ENCODE measurements around the gene PSAPL1. TPM values are rescaled to one million over a fixed set of nuclear protein-coding genes. Genes with fewer than 3 reads are reported as not detected.

The PSAPL1 gene
- total RNA-seq, 5 donors from 2014 or later (not counting 1 experiment from before 2014, with no cell fraction given) = not detected

DNA sequence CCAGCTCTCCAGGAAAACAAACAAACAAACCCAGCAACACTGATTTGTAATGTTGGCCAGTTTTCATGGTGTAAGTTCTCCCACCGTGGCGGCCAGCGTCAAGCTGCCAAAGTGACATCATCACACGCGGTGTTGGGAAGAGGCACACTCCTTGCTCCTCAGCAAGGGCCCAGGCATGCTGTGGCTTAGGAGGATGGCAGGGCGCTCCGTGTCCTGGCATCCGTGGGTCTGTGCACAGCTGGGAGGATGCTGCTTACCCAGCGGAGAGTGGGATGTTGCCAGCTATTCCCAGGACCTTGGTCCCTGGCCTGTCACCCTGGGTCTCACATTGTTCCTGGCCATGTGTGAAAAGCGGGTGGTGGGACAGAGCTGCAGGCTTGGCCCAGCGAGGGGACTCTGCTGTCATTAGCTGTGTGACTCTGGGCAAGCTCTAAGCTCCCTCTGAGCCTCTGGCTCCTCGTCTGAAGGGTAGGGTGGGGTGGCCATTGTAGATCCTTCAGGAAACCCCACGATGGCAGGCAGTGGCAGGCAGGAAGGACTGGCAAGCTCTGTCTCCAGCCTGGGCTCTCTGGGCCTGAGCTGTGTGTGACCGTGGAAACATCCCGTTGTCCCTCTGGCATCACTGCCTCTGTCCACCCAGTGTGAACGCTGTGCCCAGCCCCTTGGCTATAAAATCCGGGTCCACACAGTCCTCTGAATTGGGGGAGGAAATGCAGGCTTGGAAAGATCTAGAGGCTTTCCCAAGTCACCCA, 10.8 kb downstream of the PSAPL1 start:
- CTCF ChIA-PET = interaction anchor here in 1 of 2 donors (0.6 kb wide), 1 partner anchor 388 kb away, joined by 7 read pairs; no protein-coding TSS in a partner anchor
- peak in 1 of 35 experiments; percentile 14 for DNase-seq
- POLR2A ChIA-PET = no interaction called here

DNA sequence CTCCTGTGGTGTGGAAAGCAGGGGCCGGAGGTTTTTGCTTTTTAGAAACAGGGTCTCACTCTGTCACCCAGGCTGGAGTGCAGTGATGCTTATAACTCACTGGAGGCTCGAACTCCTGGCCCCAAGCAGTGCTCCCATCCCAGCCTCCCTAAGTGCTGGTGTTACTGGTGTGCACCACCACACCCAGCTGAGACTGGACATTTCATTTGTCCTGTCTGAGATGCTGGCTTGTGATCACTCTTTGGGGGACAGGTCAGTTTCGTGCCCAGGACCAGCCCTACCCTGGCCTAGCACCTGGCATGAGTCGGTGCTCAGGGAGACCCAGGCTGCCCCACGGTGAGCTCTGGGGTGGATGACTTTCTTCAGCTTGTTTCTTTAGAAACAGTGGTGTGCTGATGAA, 11.3 kb downstream of the PSAPL1 start:
- Histone ChIP-seq H3K9me3 (no peaks in the 10 kb centered on the region), H3K27ac (ENCODE audit: low read length) (no peak overlapping the region), H3K4me1 (ENCODE audit: control insufficient read depth in 1 of 2, extremely low read depth in 1 of 2, insufficient read depth in 2 of 2, low read length in 2 of 2) (no peaks in the 10 kb centered on the region), H3K4me3 (ENCODE audit: control insufficient read depth in 1 of 2, extremely low read depth in 1 of 2, low read length in 1 of 2) (no peak overlapping the region), H3K27me3 (replicated peaks in 1 of 2; ENCODE audit: control insufficient read depth in 2 of 2, extremely low read depth in 1 of 2, insufficient read depth in 2 of 2, low read length in 1 of 2) (peaks cover 0 to 20% of the 10 kb centered on the region in 2 experiments), H3K36me3 (ENCODE audit: control insufficient read depth in 2 of 2, extremely low read depth in 1 of 2, insufficient read depth in 1 of 2, low read length in 1 of 2) (no peaks in the 10 kb centered on the region)
- Mint-ChIP-seq H3K4me3 (no peak overlapping the region), H3K9me3 (no peaks in the 10 kb centered on the region), H3K27me3 (peaks cover 5 to 8% of the 10 kb centered on the region in 2 donors), H3K36me3 (no peaks in the 10 kb centered on the region), H3K4me1 (no peaks in the 10 kb centered on the region), H3K27ac (no peak overlapping the region)
- ChIA-PET POLR2A (no interaction called here), CTCF (no interaction called here)
- ATAC-seq (replicated peaks in 1 of 4) = no peak
- WGBS (ENCODE audit: insufficient coverage) = 45% methylated on average over 2 of the region's 5 CpGs
- DNase-seq = peak in 2 of 35 experiments; percentile 1 to 14

More for the DNA sequence above, 10.8 kb downstream of the PSAPL1 start:
- H3K4me3 ChIP-seq (ENCODE audit: control insufficient read depth in 1 of 2, extremely low read depth in 1 of 2, low read length in 1 of 2) = no peak overlapping the region
- no peak overlapping the region for H3K4me3 Mint-ChIP-seq
- no peaks in the 10 kb centered on the region for H3K4me1 Mint-ChIP-seq
- H3K9me3 ChIP-seq = no peaks in the 10 kb centered on the region
- H3K9me3 Mint-ChIP-seq = no peaks in the 10 kb centered on the region
- no peak overlapping the region for H3K27ac ChIP-seq (ENCODE audit: low read length)
- no peaks in the 10 kb centered on the region for H3K4me1 ChIP-seq (ENCODE audit: control insufficient read depth in 1 of 2, extremely low read depth in 1 of 2, insufficient read depth in 2 of 2, low read length in 2 of 2)
- no peaks in the 10 kb centered on the region for H3K36me3 Mint-ChIP-seq
- H3K27me3 Mint-ChIP-seq = peaks cover 5 to 11% of the 10 kb centered on the region in 2 donors
- no peaks in the 10 kb centered on the region for H3K36me3 ChIP-seq (ENCODE audit: control insufficient read depth in 2 of 2, extremely low read depth in 1 of 2, insufficient read depth in 1 of 2, low read length in 1 of 2)
- no peak for ATAC-seq (replicated peaks in 1 of 4)
- H3K27me3 ChIP-seq (replicated peaks in 1 of 2; ENCODE audit: control insufficient read depth in 2 of 2, extremely low read depth in 1 of 2, insufficient read depth in 2 of 2, low read length in 1 of 2) = peaks cover 0 to 20% of the 10 kb centered on the region in 2 experiments
- 74% methylated on average over 16 of the region's 17 CpGs for WGBS (ENCODE audit: insufficient coverage)
- no peak overlapping the region for H3K27ac Mint-ChIP-seq

DNA sequence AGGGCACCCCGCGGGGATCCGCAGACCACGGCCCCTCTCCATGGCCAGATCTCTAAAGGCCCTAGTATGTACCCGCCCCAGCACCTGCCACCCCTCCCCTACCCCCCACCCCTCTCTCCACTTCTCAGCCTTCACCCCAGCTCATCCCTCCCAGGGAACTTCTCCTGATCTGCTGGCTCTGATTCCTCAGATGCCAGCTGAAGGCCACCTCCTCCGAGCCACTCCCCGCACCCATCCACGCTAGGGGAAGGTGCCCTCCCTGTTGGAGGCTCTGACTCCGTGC, 11.9 kb downstream of the PSAPL1 start:
- no peaks in the 10 kb centered on the region for H3K9me3 ChIP-seq
- Mint-ChIP-seq H3K36me3 (no peaks in the 10 kb centered on the region), H3K27ac (no peak overlapping the region), H3K4me1 (no peaks in the 10 kb centered on the region), H3K4me3 (no peak overlapping the region), H3K27me3 (peaks cover 5 to 8% of the 10 kb centered on the region in 2 donors), H3K9me3 (no peaks in the 10 kb centered on the region)
- ChIA-PET POLR2A (no interaction called here), CTCF (no interaction called here)
- ATAC-seq (replicated peaks in 1 of 4) (no peak), DNase-seq (no peak)
- H3K4me3 ChIP-seq (ENCODE audit: control insufficient read depth in 1 of 2, extremely low read depth in 1 of 2, low read length in 1 of 2) = no peak overlapping the region
- H3K36me3 ChIP-seq (ENCODE audit: control insufficient read depth in 2 of 2, extremely low read depth in 1 of 2, insufficient read depth in 1 of 2, low read length in 1 of 2) = no peaks in the 10 kb centered on the region
- peaks cover 0 to 24% of the 10 kb centered on the region in 2 experiments for H3K27me3 ChIP-seq (replicated peaks in 1 of 2; ENCODE audit: control insufficient read depth in 2 of 2, extremely low read depth in 1 of 2, insufficient read depth in 2 of 2, low read length in 1 of 2)
- WGBS (ENCODE audit: insufficient coverage) = no CpG with 5 or more reads among the region's 9 CpGs
- H3K27ac ChIP-seq (ENCODE audit: low read length) = no peak overlapping the region
- no peaks in the 10 kb centered on the region for H3K4me1 ChIP-seq (ENCODE audit: control insufficient read depth in 1 of 2, extremely low read depth in 1 of 2, insufficient read depth in 2 of 2, low read length in 2 of 2)

DNA sequence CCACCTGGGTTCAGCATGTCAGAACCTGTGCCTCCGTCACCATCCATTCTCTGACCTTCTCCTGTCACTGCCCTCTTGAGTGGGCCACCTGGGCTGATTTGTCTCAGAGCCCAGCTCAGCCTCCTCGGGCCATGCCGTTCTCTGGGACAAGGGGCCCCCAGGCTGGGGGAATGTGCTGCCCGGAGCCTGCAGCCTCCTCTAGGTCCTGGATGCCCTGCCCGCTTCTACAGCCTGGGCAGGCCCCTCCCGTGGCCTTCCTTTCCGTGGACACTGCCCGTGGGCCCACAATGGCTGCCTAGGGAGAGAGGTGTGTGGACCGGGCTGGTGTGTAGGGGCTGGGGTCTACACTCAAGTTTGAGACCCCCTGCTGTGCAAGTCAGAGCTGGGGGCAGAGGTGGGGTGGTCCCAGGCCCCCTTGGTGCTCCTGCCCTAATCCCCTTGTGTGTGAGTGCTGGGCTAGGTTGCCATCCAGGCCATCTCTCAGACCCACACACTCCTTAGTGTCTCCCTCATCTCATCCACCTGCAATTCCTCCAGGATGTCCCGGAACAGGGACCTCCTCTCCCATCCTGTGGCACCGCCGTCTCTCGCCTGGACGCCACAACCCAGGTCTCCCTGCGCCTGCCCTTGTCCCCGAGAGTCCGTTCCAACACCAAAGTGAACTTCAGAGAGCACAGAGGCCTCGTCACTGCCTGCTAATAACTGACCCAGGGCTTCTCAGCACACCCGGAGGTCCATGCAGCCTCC, 12.4 kb downstream of the PSAPL1 start:
- H3K27me3 Mint-ChIP-seq = peaks cover 4 to 6% of the 10 kb centered on the region in 2 donors
- H3K4me3 ChIP-seq (ENCODE audit: control insufficient read depth in 1 of 2, extremely low read depth in 1 of 2, low read length in 1 of 2) = no peak overlapping the region
- H3K9me3 Mint-ChIP-seq = no peaks in the 10 kb centered on the region
- H3K27ac ChIP-seq (ENCODE audit: low read length) = no peak overlapping the region
- peak in 2 of 35 experiments; percentile 0 to 17 for DNase-seq
- no peaks in the 10 kb centered on the region for H3K9me3 ChIP-seq
- peaks cover 0 to 22% of the 10 kb centered on the region in 2 experiments for H3K27me3 ChIP-seq (replicated peaks in 1 of 2; ENCODE audit: control insufficient read depth in 2 of 2, extremely low read depth in 1 of 2, insufficient read depth in 2 of 2, low read length in 1 of 2)
- ChIA-PET POLR2A (no interaction called here), CTCF (no interaction called here)
- ATAC-seq (replicated peaks in 1 of 4) = no peak
- 85% methylated on average over 17 of the region's 19 CpGs for WGBS (ENCODE audit: insufficient coverage)
- H3K36me3 ChIP-seq (ENCODE audit: control insufficient read depth in 2 of 2, extremely low read depth in 1 of 2, insufficient read depth in 1 of 2, low read length in 1 of 2) = no peaks in the 10 kb centered on the region
- no peak overlapping the region for H3K4me3 Mint-ChIP-seq
- H3K36me3 Mint-ChIP-seq = no peaks in the 10 kb centered on the region
- no peaks in the 10 kb centered on the region for H3K4me1 Mint-ChIP-seq
- no peak overlapping the region for H3K27ac Mint-ChIP-seq
- no peaks in the 10 kb centered on the region for H3K4me1 ChIP-seq (ENCODE audit: control insufficient read depth in 1 of 2, extremely low read depth in 1 of 2, insufficient read depth in 2 of 2, low read length in 2 of 2)

DNA sequence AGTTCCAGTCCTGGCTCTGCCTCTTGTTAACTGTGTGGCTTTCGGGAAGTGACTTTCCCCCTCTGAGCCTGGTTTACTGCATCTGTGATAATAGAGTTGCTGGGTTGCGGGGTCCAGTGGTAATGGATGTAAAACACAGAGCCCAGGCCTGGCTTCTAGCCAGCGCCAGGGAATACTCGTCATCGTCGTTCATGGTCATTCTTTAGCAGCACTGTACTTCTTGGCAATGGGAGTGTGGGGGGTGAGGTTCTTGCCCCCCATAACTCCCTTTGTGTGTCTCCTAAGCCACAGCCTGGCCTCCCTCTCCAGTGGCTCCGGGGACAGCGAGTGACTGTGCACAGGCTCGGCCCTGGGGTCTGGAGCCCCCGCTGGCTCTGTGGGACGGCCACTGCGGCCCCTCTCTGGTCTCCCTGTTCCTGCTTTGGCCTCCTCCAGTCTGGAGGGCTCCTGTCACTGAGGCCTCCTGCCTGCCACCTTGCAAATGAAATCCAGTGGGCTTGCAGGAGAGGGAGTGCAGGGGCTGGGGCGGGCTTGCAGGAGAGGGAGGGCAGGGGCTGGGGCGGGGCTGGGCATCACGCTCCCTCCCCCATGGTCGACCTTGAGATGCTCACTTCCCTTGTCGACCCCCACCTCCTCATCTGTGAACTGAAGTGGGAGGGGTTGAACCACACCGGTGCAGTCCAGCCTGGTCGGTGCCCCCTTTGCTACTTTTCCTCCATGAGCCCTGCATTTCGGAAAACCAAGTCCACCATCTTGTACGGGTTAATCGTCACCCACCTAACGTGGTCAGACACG, 13.2 kb downstream of the PSAPL1 start:
- Histone ChIP-seq H3K27me3 (replicated peaks in 1 of 2; ENCODE audit: control insufficient read depth in 2 of 2, extremely low read depth in 1 of 2, insufficient read depth in 2 of 2, low read length in 1 of 2) (peaks cover 0 to 16% of the 10 kb centered on the region in 2 experiments), H3K27ac (ENCODE audit: low read length) (no peak overlapping the region), H3K4me1 (ENCODE audit: control insufficient read depth in 1 of 2, extremely low read depth in 1 of 2, insufficient read depth in 2 of 2, low read length in 2 of 2) (no peaks in the 10 kb centered on the region), H3K9me3 (no peaks in the 10 kb centered on the region), H3K4me3 (ENCODE audit: control insufficient read depth in 1 of 2, extremely low read depth in 1 of 2, low read length in 1 of 2) (no peak overlapping the region), H3K36me3 (ENCODE audit: control insufficient read depth in 2 of 2, extremely low read depth in 1 of 2, insufficient read depth in 1 of 2, low read length in 1 of 2) (no peaks in the 10 kb centered on the region)
- no peaks in the 10 kb centered on the region for H3K4me1 Mint-ChIP-seq
- ChIA-PET CTCF (no interaction called here), POLR2A (no interaction called here)
- WGBS (ENCODE audit: insufficient coverage) = 85% methylated on average over 11 of the region's 24 CpGs
- H3K27ac Mint-ChIP-seq = no peak overlapping the region
- peaks cover 4% of the 10 kb centered on the region in 2 donors for H3K27me3 Mint-ChIP-seq
- DNase-seq (peak in 1 of 35 experiments; percentile 10), ATAC-seq (replicated peaks in 1 of 4) (no peak)
- H3K4me3 Mint-ChIP-seq = no peak overlapping the region
- H3K36me3 Mint-ChIP-seq = no peaks in the 10 kb centered on the region
- peaks cover 0 to 1% (median 0%) of the 10 kb centered on the region in 3 donors for H3K9me3 Mint-ChIP-seq

DNA sequence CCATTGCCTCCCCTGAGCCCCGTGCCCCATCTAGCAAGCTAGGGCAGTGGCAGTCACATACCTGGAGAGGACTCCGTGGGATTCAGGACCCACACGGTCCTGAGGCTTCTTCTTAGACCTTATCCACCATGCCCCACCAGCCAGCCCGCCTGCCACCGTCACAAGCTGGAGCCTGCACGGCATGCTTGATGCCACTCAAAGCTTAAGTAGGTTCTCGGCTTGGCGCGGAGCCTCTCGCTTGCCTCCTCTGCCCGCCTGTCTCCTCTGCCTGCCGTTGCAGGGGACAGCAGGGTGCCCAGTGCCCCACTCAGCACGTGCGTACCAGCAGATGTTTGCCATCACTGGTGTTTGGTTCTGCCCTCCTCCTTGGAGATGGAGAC, 14.1 kb downstream of the PSAPL1 start:
- H3K4me3 Mint-ChIP-seq = no peak overlapping the region
- H3K4me1 Mint-ChIP-seq = no peaks in the 10 kb centered on the region
- Histone ChIP-seq H3K9me3 (no peaks in the 10 kb centered on the region), H3K27me3 (replicated peaks in 1 of 2; ENCODE audit: control insufficient read depth in 2 of 2, extremely low read depth in 1 of 2, insufficient read depth in 2 of 2, low read length in 1 of 2) (peaks cover 0 to 19% of the 10 kb centered on the region in 2 experiments), H3K4me3 (ENCODE audit: control insufficient read depth in 1 of 2, extremely low read depth in 1 of 2, low read length in 1 of 2) (no peak overlapping the region), H3K36me3 (ENCODE audit: control insufficient read depth in 2 of 2, extremely low read depth in 1 of 2, insufficient read depth in 1 of 2, low read length in 1 of 2) (no peaks in the 10 kb centered on the region), H3K27ac (ENCODE audit: low read length) (no peak overlapping the region), H3K4me1 (ENCODE audit: control insufficient read depth in 1 of 2, extremely low read depth in 1 of 2, insufficient read depth in 2 of 2, low read length in 2 of 2) (no peaks in the 10 kb centered on the region)
- ATAC-seq (replicated peaks in 1 of 4) (no peak), DNase-seq (peak in 1 of 35 experiments; percentile 22)
- no peaks in the 10 kb centered on the region for H3K36me3 Mint-ChIP-seq
- CTCF ChIA-PET = no interaction called here
- H3K9me3 Mint-ChIP-seq = peaks cover 0 to 6% (median 0%) of the 10 kb centered on the region in 3 donors
- H3K27me3 Mint-ChIP-seq = peaks cover 9% of the 10 kb centered on the region in 2 donors
- no peak overlapping the region for H3K27ac Mint-ChIP-seq
- WGBS (ENCODE audit: insufficient coverage) = 75% methylated on average over 14 of the region's 14 CpGs
- POLR2A ChIA-PET = no interaction called here
